GM12878 (cell line): ENCODE measurements around the gene NSFL1C. TPM values are rescaled to one million over a fixed set of nuclear protein-coding genes. Genes with fewer than 3 reads are reported as not detected.

ENCODE experiments used
- EGR1 ChIP-seq, 2 experiments: IDR thresholded peaks; 1 replicate in 1 of 2; 2 replicates in 1 of 2; pipeline ENCODE4 v1.6.1; 2011 to 2012; ENCODE audit warnings: low read depth in 2 of 2, low read length in 2 of 2, borderline replicate concordance in 1 of 2, mild to moderate bottlenecking in 1 of 2, moderate library complexity in 1 of 2
- FOS ChIP-seq: IDR thresholded peaks from 3 replicates; pipeline ENCODE4 v1.6.1; 2011; ENCODE audit warnings: borderline replicate concordance; ENCODE audit not compliant: insufficient read length; ENCODE audit errors: extremely low read depth
- GATAD2B ChIP-seq: fragments of 450-650 bp; conservative IDR thresholded peaks from 2 replicates; pipeline ENCODE4 v1.6.1; 2017; ENCODE audit warnings: low read depth, mild to moderate bottlenecking, moderate library complexity
- IRF4 ChIP-seq: IDR thresholded peaks from 2 replicates; pipeline ENCODE4 v1.6.1; 2011; ENCODE audit warnings: low read depth, low read length
- KLF5 ChIP-seq: fragments of 450-650 bp; IDR thresholded peaks from 2 replicates; pipeline ENCODE4 v1.6.1; 2014; ENCODE audit warnings: mild to moderate bottlenecking; ENCODE audit not compliant: partially characterized antibody
- MYC ChIP-seq: IDR thresholded peaks from 2 replicates; pipeline ENCODE4 v1.6.1; 2011; ENCODE audit warnings: mild to moderate bottlenecking, low read length, moderate library complexity, inconsistent platforms; ENCODE audit not compliant: insufficient read depth, insufficient replicate concordance, insufficient read length, severe bottlenecking
- NBN ChIP-seq: fragments of 450-650 bp; IDR thresholded peaks from 2 replicates; pipeline ENCODE4 v1.6.1; 2016
- PML ChIP-seq: IDR thresholded peaks from 2 replicates; pipeline ENCODE4 v1.6.1; 2012; ENCODE audit warnings: low read length, inconsistent platforms
- RB1 ChIP-seq: fragments of 450-650 bp; formaldehyde crosslinking; IDR thresholded peaks from 2 replicates; pipeline ENCODE4 v1.6.1; 2017; ENCODE audit warnings: mild to moderate bottlenecking, borderline replicate concordance
- RCOR1 ChIP-seq: conservative IDR thresholded peaks from 2 replicates; pipeline ENCODE4 v1.6.1; 2012; ENCODE audit warnings: low read depth, low read length, improper control_type of control experiment
- SPI1 ChIP-seq: IDR thresholded peaks from 2 replicates; pipeline ENCODE4 v1.6.1; 2011; ENCODE audit warnings: low read depth, mild to moderate bottlenecking, low read length, moderate library complexity, borderline replicate concordance; ENCODE audit not compliant: insufficient read depth
- STAT3 ChIP-seq: IDR thresholded peaks from 2 replicates; pipeline ENCODE4 v1.6.1; 2011; ENCODE audit warnings: low read depth, low read length, improper control_type of control experiment
- TARDBP ChIP-seq: IDR thresholded peaks from 2 replicates; pipeline ENCODE4 v1.6.1; 2016; ENCODE audit warnings: borderline replicate concordance
- polyA plus RNA-seq, 11 experiments: library from polyadenylated mRNA; depleted of rRNA in 4 of 11; unstranded in 6 of 11; stranded (reverse) in 5 of 11; fragments of >200 nt; fragmentation: Nextera tagmentation in 4 of 11; fragmentation: Illumina TruSeq in 1 of 11; extraction: Ambion mirVana in 4 of 11; extraction: Trizol in 1 of 11; gene quantifications; 1 replicate in 1 of 11; 2 replicates in 10 of 11; pipeline versions ENCODE4 v1.2.1 to v1.2.3, GENCODE V29; 2011 to 2016; ENCODE audit warnings: inconsistent platforms in 2 of 11, missing spikeins in 2 of 11, low read depth in 1 of 11
- total RNA-seq, 4 experiments: library from RNA; depleted of rRNA in 3 of 4; stranded (reverse); fragments of >200 nt in 3 of 4; fragmentation: Illumina TruSeq in 1 of 4; extraction: Trizol in 1 of 4; gene quantifications; 2 replicates each; pipeline versions ENCODE4 v1.2.1 to v1.2.3, GENCODE V29; 2013 to 2021
- TF ChIP-seq, protein P1 (sequence below): IDR thresholded peaks from 2 replicates; pipeline ENCODE4 v1.6.1; 2012; ENCODE audit warnings: low read depth, low read length, improper control_type of control experiment
- TF ChIP-seq, protein P2 (sequence below): fragments of 450-650 bp; formaldehyde crosslinking; IDR thresholded peaks from 2 replicates; pipeline ENCODE4 v1.5.0; 2022; ENCODE audit warnings: mild to moderate bottlenecking, missing genetic modification characterization
- TF ChIP-seq, protein P3 (sequence below): IDR thresholded peaks from 2 replicates; pipeline ENCODE4 v1.6.1; 2012; ENCODE audit warnings: low read depth, low read length, improper control_type of control experiment
- TF ChIP-seq, protein P4 (sequence below): fragments of 450-650 bp; IDR thresholded peaks from 2 replicates; pipeline ENCODE4 v1.6.1; 2017; ENCODE audit warnings: low read depth, mild to moderate bottlenecking, moderate library complexity
- TF ChIP-seq, protein P5 (sequence below): fragments of 450-650 bp; formaldehyde crosslinking; IDR thresholded peaks from 2 replicates; pipeline ENCODE4 v1.4.0; 2020; ENCODE audit warnings: mild to moderate bottlenecking, moderate library complexity

Gene NSFL1C
- total and polyA plus RNA-seq, 10 of the 15 experiments (the other 5 are each of a cell fraction or from before 2014, with no cell fraction given), result 21.5 to 100 (median 38.1) TPM

DNA sequence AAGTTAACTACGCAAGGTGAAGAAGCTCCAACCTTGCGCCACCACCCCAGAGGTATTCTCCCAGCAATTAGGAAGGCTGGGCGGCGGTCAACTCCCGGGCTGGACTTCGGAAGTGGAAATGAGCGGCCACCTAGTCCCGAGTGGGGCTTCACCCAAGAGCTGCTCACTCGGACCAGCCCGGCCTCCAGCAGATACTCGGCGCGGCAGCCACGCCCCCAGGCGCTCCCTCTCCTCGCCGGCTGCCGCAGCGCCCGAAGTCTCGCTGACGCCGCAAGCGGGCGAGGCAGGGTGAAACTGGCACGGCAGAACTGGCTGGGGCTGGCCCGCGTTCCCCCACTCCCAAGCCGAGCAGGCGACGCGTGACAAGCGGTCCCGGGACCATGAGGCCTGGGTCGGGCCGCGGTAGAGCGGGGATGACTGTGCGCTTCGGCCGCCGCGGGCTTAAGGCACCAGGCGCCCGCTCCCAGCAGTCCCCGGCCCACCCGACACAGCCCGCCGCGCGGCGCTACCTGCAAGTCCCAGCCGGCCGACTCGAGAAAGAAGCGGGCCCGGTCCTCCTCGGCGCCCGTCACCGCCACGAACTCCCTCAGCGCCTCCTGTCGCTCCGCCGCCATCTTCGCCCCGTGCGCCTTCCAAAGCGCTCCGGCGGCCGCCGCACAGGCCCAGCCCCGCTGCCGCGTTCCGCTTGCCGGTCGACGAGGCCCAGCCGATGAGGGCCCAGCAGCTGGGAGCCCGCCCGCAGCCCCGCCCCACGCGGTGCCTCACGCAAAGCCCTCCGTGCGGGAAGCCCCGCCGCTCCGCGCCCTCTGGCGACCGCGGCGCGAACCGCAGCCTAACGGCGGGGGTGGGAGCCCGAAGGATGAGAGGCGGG, at the start of gene NSFL1C (continued):
- TF ChIP-seq, protein P1, sequence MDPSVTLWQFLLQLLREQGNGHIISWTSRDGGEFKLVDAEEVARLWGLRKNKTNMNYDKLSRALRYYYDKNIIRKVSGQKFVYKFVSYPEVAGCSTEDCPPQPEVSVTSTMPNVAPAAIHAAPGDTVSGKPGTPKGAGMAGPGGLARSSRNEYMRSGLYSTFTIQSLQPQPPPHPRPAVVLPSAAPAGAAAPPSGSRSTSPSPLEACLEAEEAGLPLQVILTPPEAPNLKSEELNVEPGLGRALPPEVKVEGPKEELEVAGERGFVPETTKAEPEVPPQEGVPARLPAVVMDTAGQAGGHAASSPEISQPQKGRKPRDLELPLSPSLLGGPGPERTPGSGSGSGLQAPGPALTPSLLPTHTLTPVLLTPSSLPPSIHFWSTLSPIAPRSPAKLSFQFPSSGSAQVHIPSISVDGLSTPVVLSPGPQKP, result 0 out of 2 replicates have a peak, but pooled peaks have one; percentile 47
- TF ChIP-seq RCOR1, result 0 out of 2 replicates have a peak, but pooled peaks have one; percentile 55
- TF ChIP-seq SPI1, result 0 out of 2 replicates have a peak, but pooled peaks have one; percentile 11
- TF ChIP-seq MYC, result peak; percentile 54
- TF ChIP-seq GATAD2B, result peak; percentile 93
- TF ChIP-seq KLF5, result peak; percentile 65
- TF ChIP-seq, protein P2, sequence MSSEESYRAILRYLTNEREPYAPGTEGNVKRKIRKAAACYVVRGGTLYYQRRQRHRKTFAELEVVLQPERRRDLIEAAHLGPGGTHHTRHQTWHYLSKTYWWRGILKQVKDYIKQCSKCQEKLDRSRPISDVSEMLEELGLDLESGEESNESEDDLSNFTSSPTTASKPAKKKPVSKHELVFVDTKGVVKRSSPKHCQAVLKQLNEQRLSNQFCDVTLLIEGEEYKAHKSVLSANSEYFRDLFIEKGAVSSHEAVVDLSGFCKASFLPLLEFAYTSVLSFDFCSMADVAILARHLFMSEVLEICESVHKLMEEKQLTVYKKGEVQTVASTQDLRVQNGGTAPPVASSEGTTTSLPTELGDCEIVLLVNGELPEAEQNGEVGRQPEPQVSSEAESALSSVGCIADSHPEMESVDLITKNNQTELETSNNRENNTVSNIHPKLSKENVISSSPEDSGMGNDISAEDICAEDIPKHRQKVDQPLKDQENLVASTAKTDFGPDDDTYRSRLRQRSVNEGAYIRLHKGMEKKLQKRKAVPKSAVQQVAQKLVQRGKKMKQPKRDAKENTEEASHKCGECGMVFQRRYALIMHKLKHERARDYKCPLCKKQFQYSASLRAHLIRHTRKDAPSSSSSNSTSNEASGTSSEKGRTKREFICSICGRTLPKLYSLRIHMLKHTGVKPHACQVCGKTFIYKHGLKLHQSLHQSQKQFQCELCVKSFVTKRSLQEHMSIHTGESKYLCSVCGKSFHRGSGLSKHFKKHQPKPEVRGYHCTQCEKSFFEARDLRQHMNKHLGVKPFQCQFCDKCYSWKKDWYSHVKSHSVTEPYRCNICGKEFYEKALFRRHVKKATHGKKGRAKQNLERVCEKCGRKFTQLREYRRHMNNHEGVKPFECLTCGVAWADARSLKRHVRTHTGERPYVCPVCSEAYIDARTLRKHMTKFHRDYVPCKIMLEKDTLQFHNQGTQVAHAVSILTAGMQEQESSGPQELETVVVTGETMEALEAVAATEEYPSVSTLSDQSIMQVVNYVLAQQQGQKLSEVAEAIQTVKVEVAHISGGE (CRISPR knock-in tag), result peak; percentile 99
- peak; percentile 32; the same call in 1 of the 2 replicates for TF ChIP-seq PML
- peak; percentile 48 to 85 for TF ChIP-seq EGR1 (IDR thresholded peaks at IDR 0.05; ENCODE audit: borderline replicate concordance in 1 of 2, low read depth in 2 of 2, low read length in 2 of 2)
- TF ChIP-seq, protein P3, sequence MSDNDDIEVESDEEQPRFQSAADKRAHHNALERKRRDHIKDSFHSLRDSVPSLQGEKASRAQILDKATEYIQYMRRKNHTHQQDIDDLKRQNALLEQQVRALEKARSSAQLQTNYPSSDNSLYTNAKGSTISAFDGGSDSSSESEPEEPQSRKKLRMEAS, result no peak
- TF ChIP-seq, protein P4, sequence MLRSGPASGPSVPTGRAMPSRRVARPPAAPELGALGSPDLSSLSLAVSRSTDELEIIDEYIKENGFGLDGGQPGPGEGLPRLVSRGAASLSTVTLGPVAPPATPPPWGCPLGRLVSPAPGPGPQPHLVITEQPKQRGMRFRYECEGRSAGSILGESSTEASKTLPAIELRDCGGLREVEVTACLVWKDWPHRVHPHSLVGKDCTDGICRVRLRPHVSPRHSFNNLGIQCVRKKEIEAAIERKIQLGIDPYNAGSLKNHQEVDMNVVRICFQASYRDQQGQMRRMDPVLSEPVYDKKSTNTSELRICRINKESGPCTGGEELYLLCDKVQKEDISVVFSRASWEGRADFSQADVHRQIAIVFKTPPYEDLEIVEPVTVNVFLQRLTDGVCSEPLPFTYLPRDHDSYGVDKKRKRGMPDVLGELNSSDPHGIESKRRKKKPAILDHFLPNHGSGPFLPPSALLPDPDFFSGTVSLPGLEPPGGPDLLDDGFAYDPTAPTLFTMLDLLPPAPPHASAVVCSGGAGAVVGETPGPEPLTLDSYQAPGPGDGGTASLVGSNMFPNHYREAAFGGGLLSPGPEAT, result peak; percentile 77; the same call in 1 of the 2 replicates
- TF ChIP-seq FOS, result no peak
- peak; percentile 71; the same call in 1 of the 2 replicates for TF ChIP-seq TARDBP
- TF ChIP-seq IRF4, result peak; percentile 76
- TF ChIP-seq, protein P5, sequence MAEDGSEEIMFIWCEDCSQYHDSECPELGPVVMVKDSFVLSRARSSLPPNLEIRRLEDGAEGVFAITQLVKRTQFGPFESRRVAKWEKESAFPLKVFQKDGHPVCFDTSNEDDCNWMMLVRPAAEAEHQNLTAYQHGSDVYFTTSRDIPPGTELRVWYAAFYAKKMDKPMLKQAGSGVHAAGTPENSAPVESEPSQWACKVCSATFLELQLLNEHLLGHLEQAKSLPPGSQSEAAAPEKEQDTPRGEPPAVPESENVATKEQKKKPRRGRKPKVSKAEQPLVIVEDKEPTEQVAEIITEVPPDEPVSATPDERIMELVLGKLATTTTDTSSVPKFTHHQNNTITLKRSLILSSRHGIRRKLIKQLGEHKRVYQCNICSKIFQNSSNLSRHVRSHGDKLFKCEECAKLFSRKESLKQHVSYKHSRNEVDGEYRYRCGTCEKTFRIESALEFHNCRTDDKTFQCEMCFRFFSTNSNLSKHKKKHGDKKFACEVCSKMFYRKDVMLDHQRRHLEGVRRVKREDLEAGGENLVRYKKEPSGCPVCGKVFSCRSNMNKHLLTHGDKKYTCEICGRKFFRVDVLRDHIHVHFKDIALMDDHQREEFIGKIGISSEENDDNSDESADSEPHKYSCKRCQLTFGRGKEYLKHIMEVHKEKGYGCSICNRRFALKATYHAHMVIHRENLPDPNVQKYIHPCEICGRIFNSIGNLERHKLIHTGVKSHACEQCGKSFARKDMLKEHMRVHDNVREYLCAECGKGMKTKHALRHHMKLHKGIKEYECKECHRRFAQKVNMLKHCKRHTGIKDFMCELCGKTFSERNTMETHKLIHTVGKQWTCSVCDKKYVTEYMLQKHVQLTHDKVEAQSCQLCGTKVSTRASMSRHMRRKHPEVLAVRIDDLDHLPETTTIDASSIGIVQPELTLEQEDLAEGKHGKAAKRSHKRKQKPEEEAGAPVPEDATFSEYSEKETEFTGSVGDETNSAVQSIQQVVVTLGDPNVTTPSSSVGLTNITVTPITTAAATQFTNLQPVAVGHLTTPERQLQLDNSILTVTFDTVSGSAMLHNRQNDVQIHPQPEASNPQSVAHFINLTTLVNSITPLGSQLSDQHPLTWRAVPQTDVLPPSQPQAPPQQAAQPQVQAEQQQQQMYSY (CRISPR knock-in tag), result no peak
- TF ChIP-seq RB1, result peak; percentile 96; the same call in 1 of the 2 replicates
- no peak for TF ChIP-seq NBN
- no peak for TF ChIP-seq STAT3
